Measurements from ENCODE around the gene MKS1. TPM values are rescaled to one million over a fixed set of nuclear protein-coding genes. Genes with fewer than 3 reads are reported as not detected.

Gene MKS1
- total RNA-seq, 1 experiment from 2014 or later: 24.8 TPM

DNA sequence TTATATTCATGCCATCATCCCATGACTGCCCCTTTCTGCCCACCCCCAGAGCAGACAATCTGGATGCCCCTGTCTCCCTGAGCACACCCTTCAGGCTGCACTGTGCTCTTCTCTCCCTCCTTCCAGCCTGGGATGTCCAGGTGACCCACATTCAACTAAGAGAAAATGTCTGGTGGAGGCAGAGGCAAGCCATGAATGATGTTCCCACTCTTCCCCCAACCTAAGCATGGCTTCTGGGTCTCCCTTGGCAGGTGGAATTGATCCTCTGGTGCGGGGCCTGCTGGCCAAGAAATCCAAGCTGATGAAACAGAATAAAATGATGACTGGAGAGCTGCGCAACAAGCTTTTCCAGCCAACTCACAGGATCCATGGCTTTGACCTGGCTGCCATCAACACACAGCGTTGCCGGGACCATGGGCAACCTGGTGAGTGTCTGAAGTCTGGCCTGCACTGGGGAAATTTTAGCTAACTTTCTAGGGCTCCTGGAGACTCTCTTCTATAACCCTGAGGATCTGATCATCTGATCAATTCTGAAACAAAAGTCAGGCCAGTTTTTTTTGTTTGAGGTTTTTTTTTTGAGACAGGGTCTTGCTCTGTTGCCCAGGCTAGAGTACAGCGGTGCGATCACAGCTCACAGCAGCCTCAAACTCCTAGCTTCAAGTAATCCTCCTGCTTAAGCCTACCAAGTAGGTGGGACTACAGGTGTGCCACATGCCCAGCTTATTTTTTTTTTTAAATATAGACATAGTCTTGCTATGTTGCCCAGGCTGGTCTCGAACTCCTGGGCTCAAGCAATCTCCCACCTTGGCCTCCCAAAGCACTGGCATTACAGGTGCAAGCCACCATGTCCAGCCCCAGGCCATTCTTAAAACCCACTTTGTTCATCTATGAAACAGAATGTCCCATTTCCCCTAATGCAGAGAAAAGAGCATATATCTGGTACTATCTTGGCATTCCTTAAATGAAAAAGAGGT, 47.1 kb upstream of the MKS1 start:
- H2AK5ac ChIP-seq (ENCODE audit: insufficient read length, low read length): no peak overlapping the region
- Mint-ChIP-seq H3K4me3 (no peak overlapping the region), H3K9me3 (no peaks in the 10 kb centered on the region), H3K36me3 (ENCODE audit: insufficient read depth in 1 of 3, low read depth in 3 of 3) (no peaks in the 10 kb centered on the region), H3K4me1 (no peaks in the 10 kb centered on the region), H3K27ac (no peak overlapping the region), H3K27me3 (ENCODE audit: low read depth) (peaks cover 48% of the 10 kb centered on the region)
- no peaks in the 10 kb centered on the region for H3K27me3 ChIP-seq (ENCODE audit: insufficient read depth, low read length)
- no peak overlapping the region for H4K91ac ChIP-seq (ENCODE audit: insufficient read length, low read depth, low read length)
- no peak for DNase-seq
- H3K4me2 ChIP-seq (ENCODE audit: insufficient read depth, insufficient read length, low read length): no peak overlapping the region
- no peaks in the 10 kb centered on the region for H3K4me1 ChIP-seq (ENCODE audit: insufficient read depth, low read length)
- no peak overlapping the region for H3K18ac ChIP-seq (ENCODE audit: insufficient read length, low read depth, low read length)
- no peaks in the 10 kb centered on the region for H3K9me3 ChIP-seq (ENCODE audit: control insufficient read depth, low read depth, low read length)
- H2BK15ac ChIP-seq (ENCODE audit: low read depth, low read length): no peak overlapping the region
- H2BK120ac ChIP-seq (ENCODE audit: low read depth, low read length, poor library complexity, severe bottlenecking): no peak overlapping the region
- TF ChIP-seq, protein P1, sequence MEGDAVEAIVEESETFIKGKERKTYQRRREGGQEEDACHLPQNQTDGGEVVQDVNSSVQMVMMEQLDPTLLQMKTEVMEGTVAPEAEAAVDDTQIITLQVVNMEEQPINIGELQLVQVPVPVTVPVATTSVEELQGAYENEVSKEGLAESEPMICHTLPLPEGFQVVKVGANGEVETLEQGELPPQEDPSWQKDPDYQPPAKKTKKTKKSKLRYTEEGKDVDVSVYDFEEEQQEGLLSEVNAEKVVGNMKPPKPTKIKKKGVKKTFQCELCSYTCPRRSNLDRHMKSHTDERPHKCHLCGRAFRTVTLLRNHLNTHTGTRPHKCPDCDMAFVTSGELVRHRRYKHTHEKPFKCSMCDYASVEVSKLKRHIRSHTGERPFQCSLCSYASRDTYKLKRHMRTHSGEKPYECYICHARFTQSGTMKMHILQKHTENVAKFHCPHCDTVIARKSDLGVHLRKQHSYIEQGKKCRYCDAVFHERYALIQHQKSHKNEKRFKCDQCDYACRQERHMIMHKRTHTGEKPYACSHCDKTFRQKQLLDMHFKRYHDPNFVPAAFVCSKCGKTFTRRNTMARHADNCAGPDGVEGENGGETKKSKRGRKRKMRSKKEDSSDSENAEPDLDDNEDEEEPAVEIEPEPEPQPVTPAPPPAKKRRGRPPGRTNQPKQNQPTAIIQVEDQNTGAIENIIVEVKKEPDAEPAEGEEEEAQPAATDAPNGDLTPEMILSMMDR (conservative IDR thresholded peaks at IDR 0.05): no peak
- WGBS (ENCODE audit: extremely low coverage, insufficient read length, low lambda C conversion rate): no CpG with 5 or more reads among the region's 7 CpGs
- no peaks in the 10 kb centered on the region for H3K79me2 ChIP-seq (ENCODE audit: insufficient read depth, low read length)
- H2BK20ac ChIP-seq (ENCODE audit: low read depth, low read length, poor library complexity, severe bottlenecking): no peak overlapping the region
- H3K4ac ChIP-seq (ENCODE audit: low read depth, low read length): no peak overlapping the region
- H3K9ac ChIP-seq (ENCODE audit: extremely low read depth, insufficient read length, low read length): no peak overlapping the region
- H2AFZ ChIP-seq (ENCODE audit: low read length): no peak overlapping the region
- H3K23ac ChIP-seq (ENCODE audit: insufficient read length, low read depth, low read length): no peak overlapping the region
- H4K20me1 ChIP-seq (ENCODE audit: control insufficient read depth, insufficient read depth, insufficient read length): no peaks in the 10 kb centered on the region
- H3K14ac ChIP-seq (ENCODE audit: insufficient read depth, low read length): no peak overlapping the region
- no peak overlapping the region for H4K8ac ChIP-seq (replicated peaks; ENCODE audit: insufficient read length, low read depth, low read length)
- H3K27ac ChIP-seq (ENCODE audit: insufficient read length, low read depth, low read length): no peak overlapping the region
- no peaks in the 10 kb centered on the region for H3K23me2 ChIP-seq (ENCODE audit: insufficient read length, low read depth, low read length, poor library complexity, severe bottlenecking)
- H3T11ph ChIP-seq (ENCODE audit: low read length): no peak overlapping the region
- no peak overlapping the region for H2BK12ac ChIP-seq (ENCODE audit: insufficient read length, low read depth, low read length)
- no peak overlapping the region for H2BK5ac ChIP-seq (ENCODE audit: insufficient read length, low read length)
- no peaks in the 10 kb centered on the region for H3K79me1 ChIP-seq (ENCODE audit: insufficient read depth, low read depth, low read length, poor library complexity, severe bottlenecking)
- H3K56ac ChIP-seq (ENCODE audit: insufficient read length, low read depth, low read length): no peak overlapping the region
- H4K5ac ChIP-seq (ENCODE audit: insufficient read length, low read depth, low read length): no peak overlapping the region
